ENCODE data around the gene PRPSAP2.

Gene PRPSAP2

GRCh38 chr17:18960803-18961511 lies 103.0 kb downstream of the PRPSAP2 start:
- Histone ChIP-seq H3K79me2 (ENCODE audit: low read length) (no peaks in the 10 kb centered on the region), H2AFZ (ENCODE audit: low read depth, low read length) (no peak overlapping the region; the same call in 1 of the 2 replicates), H3K27me3 (ENCODE audit: low read depth, low read length) (no peaks in the 10 kb centered on the region), H3K27ac (ENCODE audit: low read length) (peak overlapping the region; percentile 70), H3K9ac (ENCODE audit: low read length) (peak overlapping the region; percentile 67; the same call in 1 of the 2 replicates), H3K36me3 (replicated peaks; ENCODE audit: low read depth, low read length) (no peaks in the 10 kb centered on the region), H3K4me2 (ENCODE audit: low read length) (peak overlapping the region; percentile 67), H4K20me1 (ENCODE audit: insufficient read depth, low read length) (no peaks in the 10 kb centered on the region), H3K4me1 (ENCODE audit: low read length) (peaks cover 21% of the 10 kb centered on the region), H3K4me3 (ENCODE audit: low read length) (peak overlapping the region; percentile 43), H3K9me3 (ENCODE audit: insufficient read depth, low read length) (no peaks in the 10 kb centered on the region)
- TF ChIP-seq EZH2phosphoT487 (IDR thresholded peaks at IDR 0.05; ENCODE audit: low read depth), result no peak
- TF ChIP-seq, protein P1, sequence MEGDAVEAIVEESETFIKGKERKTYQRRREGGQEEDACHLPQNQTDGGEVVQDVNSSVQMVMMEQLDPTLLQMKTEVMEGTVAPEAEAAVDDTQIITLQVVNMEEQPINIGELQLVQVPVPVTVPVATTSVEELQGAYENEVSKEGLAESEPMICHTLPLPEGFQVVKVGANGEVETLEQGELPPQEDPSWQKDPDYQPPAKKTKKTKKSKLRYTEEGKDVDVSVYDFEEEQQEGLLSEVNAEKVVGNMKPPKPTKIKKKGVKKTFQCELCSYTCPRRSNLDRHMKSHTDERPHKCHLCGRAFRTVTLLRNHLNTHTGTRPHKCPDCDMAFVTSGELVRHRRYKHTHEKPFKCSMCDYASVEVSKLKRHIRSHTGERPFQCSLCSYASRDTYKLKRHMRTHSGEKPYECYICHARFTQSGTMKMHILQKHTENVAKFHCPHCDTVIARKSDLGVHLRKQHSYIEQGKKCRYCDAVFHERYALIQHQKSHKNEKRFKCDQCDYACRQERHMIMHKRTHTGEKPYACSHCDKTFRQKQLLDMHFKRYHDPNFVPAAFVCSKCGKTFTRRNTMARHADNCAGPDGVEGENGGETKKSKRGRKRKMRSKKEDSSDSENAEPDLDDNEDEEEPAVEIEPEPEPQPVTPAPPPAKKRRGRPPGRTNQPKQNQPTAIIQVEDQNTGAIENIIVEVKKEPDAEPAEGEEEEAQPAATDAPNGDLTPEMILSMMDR (IDR thresholded peaks at IDR 0.05; ENCODE audit: low read depth, low read length), result peak; percentile 53

GRCh38 chr17:18961634-18962493 lies 103.9 kb downstream of the PRPSAP2 start:
- no peaks in the 10 kb centered on the region for H3K36me3 ChIP-seq (replicated peaks; ENCODE audit: low read depth, low read length)
- peak overlapping the region; percentile 67; the same call in 1 of the 2 replicates for H3K9ac ChIP-seq (ENCODE audit: low read length)
- TF ChIP-seq, protein P1 (IDR thresholded peaks at IDR 0.05; ENCODE audit: low read depth, low read length), result no peak
- no peak for TF ChIP-seq EZH2phosphoT487 (IDR thresholded peaks at IDR 0.05; ENCODE audit: low read depth)
- no peaks in the 10 kb centered on the region for H3K27me3 ChIP-seq (ENCODE audit: low read depth, low read length)
- H3K79me2 ChIP-seq (ENCODE audit: low read length), result no peaks in the 10 kb centered on the region
- H3K4me2 ChIP-seq (ENCODE audit: low read length), result peak overlapping the region; percentile 67
- no peaks in the 10 kb centered on the region for H3K9me3 ChIP-seq (ENCODE audit: insufficient read depth, low read length)
- H3K4me1 ChIP-seq (ENCODE audit: low read length), result peaks cover 21% of the 10 kb centered on the region
- peak overlapping the region; percentile 43 for H3K4me3 ChIP-seq (ENCODE audit: low read length)
- no peak overlapping the region; the same call in 1 of the 2 replicates for H2AFZ ChIP-seq (ENCODE audit: low read depth, low read length)
- no peaks in the 10 kb centered on the region for H4K20me1 ChIP-seq (ENCODE audit: insufficient read depth, low read length)
- peak overlapping the region; percentile 70 for H3K27ac ChIP-seq (ENCODE audit: low read length)

- H3K4me1 ChIP-seq (ENCODE audit: low read length), result peaks cover 21% of the 10 kb centered on the region
- H3K9me3 ChIP-seq (ENCODE audit: insufficient read depth, low read length), result no peaks in the 10 kb centered on the region
- no peak overlapping the region for H3K27ac ChIP-seq (ENCODE audit: low read length)
- H4K20me1 ChIP-seq (ENCODE audit: insufficient read depth, low read length), result no peaks in the 10 kb centered on the region
- TF ChIP-seq, protein P1 (IDR thresholded peaks at IDR 0.05; ENCODE audit: low read depth, low read length), result no peak
- no peak for TF ChIP-seq EZH2phosphoT487 (IDR thresholded peaks at IDR 0.05; ENCODE audit: low read depth)
- no peak overlapping the region for H3K9ac ChIP-seq (ENCODE audit: low read length)
- no peaks in the 10 kb centered on the region for H3K36me3 ChIP-seq (replicated peaks; ENCODE audit: low read depth, low read length)
- H3K27me3 ChIP-seq (ENCODE audit: low read depth, low read length), result no peaks in the 10 kb centered on the region
- H3K4me3 ChIP-seq (ENCODE audit: low read length), result no peak overlapping the region
- no peaks in the 10 kb centered on the region for H3K79me2 ChIP-seq (ENCODE audit: low read length)
- H3K4me2 ChIP-seq (ENCODE audit: low read length), result no peak overlapping the region
- H2AFZ ChIP-seq (ENCODE audit: low read depth, low read length), result no peak overlapping the region
Measured at GRCh38 chr17:18962494-18962815, 104.5 kb downstream of the PRPSAP2 start.

Data from OCI-LY3 (cell line).